Activated CD8-positive, alpha-beta T cell treated with anti-CD3 and anti-CD28 coated beads for 36 hours (primary cell): ENCODE measurements around the gene CARS2. TPM values are rescaled to one million over a fixed set of nuclear protein-coding genes. Genes with fewer than 3 reads are reported as not detected.
A peak's percentile ranks its signal among the peaks of the same experiment; 100 is the strongest.

Source experiments
- ATAC-seq: fragments of 200-7000 bp; cut with Tn5 transposase; one replicate; pipeline ENCODE4 v1.10.0; 2021; ENCODE audit warnings: mild to moderate bottlenecking, moderate library complexity
- CTCF ChIA-PET: fragments of 350-600 bp; sonication (Branson Sonifier 250); formaldehyde crosslinking; loops from one replicate; lab custom pipeline; 2021; ENCODE audit warnings: antibody characterized with exemption; lab: Charles Lee
- POLR2A ChIA-PET: fragments of 350-600 bp; sonication (Branson Sonifier 250); formaldehyde crosslinking; loops from one replicate; lab custom pipeline; 2021; ENCODE audit warnings: antibody characterized with exemption; lab: Charles Lee
- DNase-seq: peaks from one replicate; pipeline ENCODE4 v3.0.0-alpha.2; 2020
- H3K27ac Mint-ChIP-seq: one replicate; pipeline ENCODE4 v1.8.0; 2021; ENCODE audit warnings: mild to moderate bottlenecking, mixed read lengths
- H3K27me3 Mint-ChIP-seq: one replicate; pipeline ENCODE4 v1.8.0; 2021; ENCODE audit warnings: mixed read lengths
- H3K36me3 Mint-ChIP-seq: one replicate; pipeline ENCODE4 v1.8.0; 2021; ENCODE audit warnings: low read depth, mixed read lengths
- H3K4me1 Mint-ChIP-seq: one replicate; pipeline ENCODE4 v1.8.0; 2021; ENCODE audit warnings: low read depth, mixed read lengths
- H3K4me3 Mint-ChIP-seq: one replicate; pipeline ENCODE4 v1.8.0; 2021; ENCODE audit warnings: mild to moderate bottlenecking, moderate library complexity, mixed read lengths
- H3K9me3 Mint-ChIP-seq: one replicate; pipeline ENCODE4 v1.8.0; 2021; ENCODE audit warnings: mixed read lengths
- CTCF ChIP-seq: fragments of 200-600 bp; IDR thresholded peaks from one replicate; pipeline ENCODE4 v1.8.0; 2022; ENCODE audit warnings: antibody characterized with exemption, mild to moderate bottlenecking
- intact Hi-C: fragments of 100-400 bp; cut with micrococcal nuclease; formaldehyde crosslinking; loops from one replicate; pipeline ENCODE4 v1.10.0; 2022
- total RNA-seq, 2 experiments: library from RNA; stranded (reverse); gene quantifications; one replicate each; pipeline ENCODE4 v1.2.3, GENCODE V29; 2021

The CARS2 gene
- total RNA-seq, 2 experiments from 2014 or later, result 60.7 to 63.0 TPM

- Mint-ChIP-seq H3K27me3 (no peaks in the 10 kb centered on the region), H3K27ac (peak overlapping the region; percentile 42), H3K36me3 (peaks cover 29% of the 10 kb centered on the region), H3K4me1 (peaks cover 8% of the 10 kb centered on the region), H3K9me3 (no peaks in the 10 kb centered on the region), H3K4me3 (no peak overlapping the region)
- POLR2A ChIA-PET, result interaction anchor here (1.0 kb wide), 2 partner anchors 10 to 59 kb away, joined by 3 read pairs; no protein-coding TSS in a partner anchor
- no peak for DNase-seq
- TF ChIP-seq CTCF, result no peak
- CTCF ChIA-PET, result no interaction called here
- ATAC-seq, result no peak
- intact Hi-C loops, result no loop called here
Measured at GRCh38 chr13:110640591-110641029, 65.3 kb downstream of the CARS2 start.

GRCh38 chr13:110639935-110640334 is 66.0 kb downstream of the CARS2 start:
- ATAC-seq (no peak), DNase-seq (no peak)
- Mint-ChIP-seq H3K36me3 (peaks cover 29% of the 10 kb centered on the region), H3K27ac (peak overlapping the region; percentile 6), H3K4me1 (peaks cover 4% of the 10 kb centered on the region), H3K27me3 (no peaks in the 10 kb centered on the region), H3K4me3 (no peak overlapping the region), H3K9me3 (no peaks in the 10 kb centered on the region)
- ChIA-PET POLR2A (interaction anchor here (0.8 to 1.0 kb wide), 3 partner anchors 9 to 59 kb away, joined by 3 read pairs; no protein-coding TSS in a partner anchor), CTCF (interaction anchor here (1.0 to 1.3 kb wide), 2 partner anchors 21 to 46 kb away, joined by 3 to 4 read pairs; no protein-coding TSS in a partner anchor)
- intact Hi-C loops, result no loop called here
- TF ChIP-seq CTCF, result no peak

GRCh38 chr13:110638814-110639806 is 66.8 kb downstream of the CARS2 start:
- Mint-ChIP-seq H3K9me3 (no peaks in the 10 kb centered on the region), H3K36me3 (peaks cover 27% of the 10 kb centered on the region), H3K4me3 (no peak overlapping the region), H3K4me1 (no peaks in the 10 kb centered on the region), H3K27ac (no peak overlapping the region), H3K27me3 (no peaks in the 10 kb centered on the region)
- ChIA-PET CTCF (interaction anchor here (1.0 to 1.3 kb wide), 3 partner anchors 21 to 181 kb away, joined by 3 to 5 read pairs (median 4); no protein-coding TSS in a partner anchor), POLR2A (interaction anchor here (0.8 to 1.2 kb wide), 4 partner anchors 8 to 23 kb away, joined by 3 read pairs; no protein-coding TSS in a partner anchor)
- DNase-seq (no peak), ATAC-seq (no peak)
- TF ChIP-seq CTCF, result no peak
- intact Hi-C loops, result no loop called here

- no peak for TF ChIP-seq CTCF
- peaks cover 24% of the 10 kb centered on the region for H3K36me3 Mint-ChIP-seq
- POLR2A ChIA-PET, result interaction anchor here (1.2 kb wide), 2 partner anchors 9 to 10 kb away, joined by 3 read pairs; no protein-coding TSS in a partner anchor
Measured at GRCh38 chr13:110638257-110638656, 67.7 kb downstream of the CARS2 start.

More at GRCh38 chr13:110638257-110638656, 67.7 kb downstream of the CARS2 start:
- Mint-ChIP-seq H3K9me3 (no peaks in the 10 kb centered on the region), H3K27me3 (no peaks in the 10 kb centered on the region), H3K4me3 (no peak overlapping the region), H3K27ac (no peak overlapping the region), H3K4me1 (no peaks in the 10 kb centered on the region)
- intact Hi-C loops, result no loop called here
- no peak for DNase-seq
- no peak for ATAC-seq
- CTCF ChIA-PET, result interaction anchor here (1.2 kb wide), 1 partner anchor 182 kb away, joined by 5 read pairs; no protein-coding TSS in a partner anchor
